ENCODE measurements around the gene DMD. TPM values are rescaled to one million over a fixed set of nuclear protein-coding genes. Genes with fewer than 3 reads are reported as not detected.

DMD gene
- total RNA-seq, 4 donors from 2014 or later = 2.2 to 26.7 (median 7.8) TPM

DNA sequence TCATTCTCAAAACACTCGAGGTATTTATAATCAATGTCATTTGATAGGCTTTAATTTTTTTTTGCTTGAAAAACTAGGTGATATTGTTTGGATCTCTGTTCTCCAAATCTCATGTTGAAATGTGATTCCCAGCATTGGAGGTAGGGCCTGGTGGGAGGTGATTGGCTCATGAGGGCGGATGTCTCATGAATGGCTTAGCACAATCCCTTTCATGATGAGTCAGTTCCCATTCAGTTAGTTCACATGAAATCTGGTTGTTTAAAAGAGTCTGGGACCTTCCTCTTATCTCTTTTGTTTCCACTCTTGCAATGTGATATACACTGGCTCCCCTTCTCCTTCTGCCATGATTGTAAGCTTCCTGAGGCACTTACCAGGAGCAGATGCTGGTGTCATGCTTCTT is 638.7 kb downstream of the DMD start:
- Histone ChIP-seq H3K9me3 (no peaks in the 10 kb centered on the region), H3K27ac (no peak overlapping the region), H3K4me3 (no peak overlapping the region), H3K4me1 (no peaks in the 10 kb centered on the region), H3K27me3 (no peaks in the 10 kb centered on the region), H3K36me3 (no peaks in the 10 kb centered on the region)
- no peak for TF ChIP-seq POLR2A (IDR thresholded peaks at IDR 0.05)
- TF ChIP-seq CTCF (IDR thresholded peaks at IDR 0.05) = no peak
- no peak for DNase-seq
- 60 to 61% methylated on average over 2 of the region's 2 CpGs for WGBS, 2 donors
- intact Hi-C loops (cut with DNase I) = no loop called here

- no peaks in the 10 kb centered on the region for H3K4me1 ChIP-seq
- no peak overlapping the region for H3K4me3 ChIP-seq
- 29 to 51% methylated on average over 2 of the region's 2 CpGs for WGBS, 2 donors
- no peaks in the 10 kb centered on the region for H3K36me3 ChIP-seq
- no peaks in the 10 kb centered on the region for H3K27me3 ChIP-seq
- DNase-seq = no peak
- TF ChIP-seq CTCF (IDR thresholded peaks at IDR 0.05) = no peak
- TF ChIP-seq POLR2A (IDR thresholded peaks at IDR 0.05) = no peak
- H3K27ac ChIP-seq = no peak overlapping the region
- no peaks in the 10 kb centered on the region for H3K9me3 ChIP-seq
- intact Hi-C loops (cut with DNase I) = no loop called here
Measured at GRCh38 chrX:32571579-32571978, 639.8 kb downstream of the DMD start.

DNA sequence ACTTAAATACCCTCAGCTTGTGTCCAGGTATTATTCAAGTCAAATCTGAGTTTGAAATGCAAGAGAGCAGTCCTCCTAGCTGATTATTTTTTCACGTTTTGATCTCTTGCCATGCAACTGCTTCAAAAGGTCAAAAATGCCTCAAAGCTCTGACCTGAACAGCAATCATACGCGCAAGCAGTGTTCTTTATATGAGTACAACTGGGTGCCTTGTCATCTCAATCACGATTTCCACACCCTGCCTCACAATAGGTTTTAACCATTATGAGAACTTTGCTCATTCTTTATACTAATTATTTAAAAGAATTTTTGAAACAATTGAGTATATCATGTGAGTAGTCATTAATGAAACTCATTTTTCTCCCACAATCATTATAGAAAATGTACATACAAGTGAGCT is 649.1 kb downstream of the DMD start:
- intact Hi-C loops (cut with DNase I) = no loop called here
- 57 to 76% methylated on average over 4 of the region's 4 CpGs for WGBS, 2 donors
- no peaks in the 10 kb centered on the region for H3K4me1 ChIP-seq
- no peak overlapping the region for H3K4me3 ChIP-seq
- H3K9me3 ChIP-seq = no peaks in the 10 kb centered on the region
- H3K36me3 ChIP-seq = no peaks in the 10 kb centered on the region
- DNase-seq = no peak
- no peaks in the 10 kb centered on the region for H3K27me3 ChIP-seq
- H3K27ac ChIP-seq = no peak overlapping the region
- no peak for TF ChIP-seq CTCF (IDR thresholded peaks at IDR 0.05)
- TF ChIP-seq POLR2A (IDR thresholded peaks at IDR 0.05) = no peak

- Histone ChIP-seq H3K4me3 (no peak overlapping the region), H3K9me3 (no peaks in the 10 kb centered on the region), H3K4me1 (no peaks in the 10 kb centered on the region), H3K27me3 (no peaks in the 10 kb centered on the region), H3K27ac (no peak overlapping the region), H3K36me3 (no peaks in the 10 kb centered on the region)
- no peak for DNase-seq
- TF ChIP-seq CTCF (IDR thresholded peaks at IDR 0.05) (no peak), POLR2A (IDR thresholded peaks at IDR 0.05) (no peak)
- intact Hi-C loops (cut with DNase I) = no loop called here
- WGBS, 2 donors = 50 to 80% methylated on average over 1 of the region's 1 CpG
Measured at GRCh38 chrX:32545101-32545500, 666.2 kb downstream of the DMD start.

DNA sequence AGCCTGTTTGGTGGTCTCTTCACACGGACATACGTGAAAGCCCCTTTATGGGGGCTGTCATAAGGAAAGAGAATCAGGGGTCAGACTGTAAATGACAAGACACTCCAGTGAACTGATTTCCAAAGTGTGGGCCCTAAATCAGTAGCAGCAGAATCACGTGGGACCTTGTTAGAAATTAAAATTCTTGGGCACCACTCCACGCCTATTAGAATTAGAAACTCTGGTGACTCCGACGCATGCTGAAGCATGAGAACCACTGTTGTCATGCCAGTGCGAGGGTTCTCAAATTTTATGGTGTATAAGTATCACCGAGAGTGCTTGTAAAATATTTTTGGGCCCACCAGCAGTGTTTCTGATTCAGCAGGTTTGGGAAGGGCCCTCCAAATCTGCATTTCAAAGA is 672.8 kb downstream of the DMD start:
- DNase-seq = no peak
- no peaks in the 10 kb centered on the region for H3K9me3 ChIP-seq
- 77 to 88% methylated on average over 5 to 6 of the region's 8 CpGs for WGBS, 2 donors
- no peak for TF ChIP-seq POLR2A (IDR thresholded peaks at IDR 0.05)
- TF ChIP-seq CTCF (IDR thresholded peaks at IDR 0.05) = no peak
- intact Hi-C loops (cut with DNase I) = loop anchor here (10.0 kb wide), 1 partner anchor 796 kb away; no protein-coding TSS in a partner anchor
- no peaks in the 10 kb centered on the region for H3K4me1 ChIP-seq
- H3K36me3 ChIP-seq = no peaks in the 10 kb centered on the region
- no peak overlapping the region for H3K27ac ChIP-seq
- H3K4me3 ChIP-seq = no peak overlapping the region
- no peaks in the 10 kb centered on the region for H3K27me3 ChIP-seq
